GM12878 (cell line): ENCODE measurements around the gene ADRA2C. TPM values are rescaled to one million over a fixed set of nuclear protein-coding genes. Genes with fewer than 3 reads are reported as not detected.

Source experiments
- ATAC-seq: fragments of 200-7000 bp; cut with Tn5 transposase; 3 replicates; pipeline ENCODE4 v1.9.1; 2020; ENCODE audit warnings: mild to moderate bottlenecking, moderate library complexity
- BruUV-seq: library from RNA; stranded (reverse); fragments of 400-500 nt; replicated peaks from 2 replicates; lab custom pipeline; 2021; lab: Mats Ljungman, UMichigan
- CTCF ChIA-PET: fragments of 300-600 bp; sonication (Branson Sonifier 250); formaldehyde crosslinking; extraction: SDS; loops from one replicate; lab custom pipeline; 2021; ENCODE audit warnings: inconsistent platforms; lab: Yijun Ruan, JAX
- POLR2A ChIA-PET: fragments of 350-600 bp; formaldehyde crosslinking; extraction: SDS; loops from one replicate; lab custom pipeline; 2021; ENCODE audit warnings: inconsistent platforms; lab: Charles Lee
- RAD21 ChIA-PET: fragments of 300-600 bp; sonication (Branson Sonifier 250); formaldehyde crosslinking; loops from one replicate; lab custom pipeline; 2023; ENCODE audit warnings: antibody characterized with exemption; ENCODE audit not compliant: unreplicated experiment; lab: Charles Lee
- SMC1A ChIA-PET: fragments of 300-600 bp; sonication (Branson Sonifier 250); formaldehyde crosslinking; loops from one replicate; lab custom pipeline; 2023; ENCODE audit not compliant: unreplicated experiment, uncharacterized antibody; lab: Charles Lee
- DNase-seq: peaks from one replicate; pipeline ENCODE4 v3.0.0-alpha.2; 2011; ENCODE audit warnings: low read depth, low spot score
- FAIRE-seq: peaks from 3 replicates; lab custom pipeline; 2011; peaks lifted over from hg19 to GRCh38; lab: Jason Lieb, UNC
- H2AFZ ChIP-seq: 2 replicates; pipeline ENCODE4 v1.6.0; 2011; ENCODE audit warnings: low read depth, low read length, control low read depth; ENCODE audit not compliant: control insufficient read depth
- H3K27ac ChIP-seq: 2 replicates; pipeline ENCODE4 v1.5.1; 2011; ENCODE audit warnings: control low read depth; ENCODE audit not compliant: control insufficient read depth, insufficient read depth
- H3K27me3 ChIP-seq, 2 experiments: replicated peaks in 1 of 2; 2 replicates each; pipeline versions ENCODE4 v1.6.0 to v1.6.1; 2011; ENCODE audit warnings: low read length in 1 of 2; ENCODE audit not compliant: control insufficient read depth in 2 of 2, insufficient read depth in 2 of 2
- H3K36me3 ChIP-seq, 2 experiments: 2 replicates each; pipeline ENCODE4 v1.5.1; 2011; ENCODE audit warnings: low read length in 1 of 2; ENCODE audit not compliant: control insufficient read depth in 2 of 2, insufficient read depth in 2 of 2
- H3K4me1 ChIP-seq: 2 replicates; pipeline ENCODE4 v1.6.1; 2011; ENCODE audit warnings: mild to moderate bottlenecking, low read length, moderate library complexity, mixed read lengths; ENCODE audit not compliant: control insufficient read depth, insufficient read depth
- H3K4me2 ChIP-seq: 2 replicates; pipeline ENCODE4 v1.6.0; 2011; ENCODE audit warnings: control low read depth; ENCODE audit not compliant: control insufficient read depth, insufficient read depth
- H3K4me3 ChIP-seq: fragments of 200-600 bp; sonication (generic); 2 replicates; pipeline ENCODE4 v1.5.1; 2016
- H3K79me2 ChIP-seq: 2 replicates; pipeline ENCODE4 v1.6.0; 2011; ENCODE audit warnings: low read length; ENCODE audit not compliant: control insufficient read depth, insufficient read depth
- H3K9ac ChIP-seq: 2 replicates; pipeline ENCODE4 v1.8.0; 2011; ENCODE audit warnings: low read length, control low read depth, mixed read lengths; ENCODE audit not compliant: control insufficient read depth, insufficient read depth
- H3K9me3 ChIP-seq: replicated peaks from 3 replicates; pipeline ENCODE4 v1.5.1; 2011; ENCODE audit warnings: mild to moderate bottlenecking, low read length; ENCODE audit not compliant: control insufficient read depth, insufficient read depth
- H4K20me1 ChIP-seq: 2 replicates; pipeline ENCODE4 v1.6.0; 2011; ENCODE audit not compliant: control insufficient read depth, insufficient read depth
- IKZF1 ChIP-seq: fragments of 450-650 bp; conservative IDR thresholded peaks from 2 replicates; pipeline ENCODE4 v1.6.1; 2017; ENCODE audit warnings: antibody characterized with exemption, mild to moderate bottlenecking
- JUND ChIP-seq: IDR thresholded peaks from 2 replicates; pipeline ENCODE4 v1.6.1; 2012; ENCODE audit warnings: low read depth, mild to moderate bottlenecking, low read length, improper control_type of control experiment, moderate library complexity
- MEF2A ChIP-seq: IDR thresholded peaks from 2 replicates; pipeline ENCODE4 v1.6.1; 2011; ENCODE audit warnings: low read depth, mild to moderate bottlenecking, low read length, moderate library complexity; ENCODE audit not compliant: insufficient read depth
- NFIC ChIP-seq: IDR thresholded peaks from 2 replicates; pipeline ENCODE4 v1.6.1; 2012; ENCODE audit warnings: low read depth, mild to moderate bottlenecking, inconsistent platforms, low read length, moderate library complexity
- NR2C1 ChIP-seq: fragments of 450-650 bp; IDR thresholded peaks from 2 replicates; pipeline ENCODE4 v1.6.1; 2017; ENCODE audit warnings: antibody characterized with exemption, mild to moderate bottlenecking, moderate library complexity
- NRF1 ChIP-seq: conservative IDR thresholded peaks from 2 replicates; pipeline ENCODE4 v1.6.1; 2011; ENCODE audit warnings: mild to moderate bottlenecking, low read depth, low read length, improper control_type of control experiment
- RAD51 ChIP-seq: fragments of 450-650 bp; IDR thresholded peaks from 2 replicates; pipeline ENCODE4 v1.6.1; 2016; ENCODE audit warnings: moderate library complexity, mild to moderate bottlenecking, inconsistent platforms
- SUZ12 ChIP-seq: fragments of 200-600 bp; sonication (generic); IDR thresholded peaks from one replicate; pipeline ENCODE4 v1.6.1; 2018; ENCODE audit warnings: antibody characterized with exemption, mild to moderate bottlenecking; ENCODE audit not compliant: unreplicated experiment
- WGBS: methylation state at CpG from one replicate; pipeline ENCODE4 v1.1.6; 2016; ENCODE audit warnings: low lambda C conversion rate; ENCODE audit not compliant: insufficient replicate concordance, insufficient coverage; ENCODE audit errors: missing lambda C conversion rate; 5-methylcytosine and 5-hydroxymethylcytosine counted together
- in situ Hi-C: fragments of 300-500 bp; cut with MboI; formaldehyde crosslinking; loops from 9 replicates; pipeline ENCODE4 v1.14.3; 2018; ENCODE audit warnings: mixed read lengths
- intact Hi-C: fragments of 100-400 bp; cut with micrococcal nuclease; formaldehyde crosslinking; loops from one replicate; pipeline ENCODE4 v1.14.2; 2022; ENCODE audit not compliant: unreplicated experiment
- polyA plus RNA-seq, 11 experiments: library from polyadenylated mRNA; depleted of rRNA in 4 of 11; unstranded in 6 of 11; stranded (reverse) in 5 of 11; fragments of >200 nt; fragmentation: Nextera tagmentation in 4 of 11; fragmentation: Illumina TruSeq in 1 of 11; extraction: Ambion mirVana in 4 of 11; extraction: Trizol in 1 of 11; gene quantifications; 1 replicate in 1 of 11; 2 replicates in 10 of 11; pipeline versions ENCODE4 v1.2.1 to v1.2.3, GENCODE V29; 2011 to 2016; ENCODE audit warnings: inconsistent platforms in 2 of 11, missing spikeins in 2 of 11, low read depth in 1 of 11
- total RNA-seq, 4 experiments: library from RNA; depleted of rRNA in 3 of 4; stranded (reverse); fragments of >200 nt in 3 of 4; fragmentation: Illumina TruSeq in 1 of 4; extraction: Trizol in 1 of 4; gene quantifications; 2 replicates each; pipeline versions ENCODE4 v1.2.1 to v1.2.3, GENCODE V29; 2013 to 2021
- TF ChIP-seq, protein P1 (sequence below): fragments of 450-650 bp; IDR thresholded peaks from 2 replicates; pipeline ENCODE4 v1.6.1; 2018; ENCODE audit warnings: borderline replicate concordance, mild to moderate bottlenecking; ENCODE audit not compliant: partially characterized antibody
- TF ChIP-seq, protein P2 (sequence below): IDR thresholded peaks from 2 replicates; pipeline ENCODE4 v1.6.1; 2011; ENCODE audit warnings: mild to moderate bottlenecking, low read depth, low read length, moderate library complexity; ENCODE audit not compliant: insufficient replicate concordance

ADRA2C gene
- total and polyA plus RNA-seq, 10 of the 15 experiments (the other 5 are each of a cell fraction or from before 2014, with no cell fraction given): 0.15 TPM; not detected in 9

DNA sequence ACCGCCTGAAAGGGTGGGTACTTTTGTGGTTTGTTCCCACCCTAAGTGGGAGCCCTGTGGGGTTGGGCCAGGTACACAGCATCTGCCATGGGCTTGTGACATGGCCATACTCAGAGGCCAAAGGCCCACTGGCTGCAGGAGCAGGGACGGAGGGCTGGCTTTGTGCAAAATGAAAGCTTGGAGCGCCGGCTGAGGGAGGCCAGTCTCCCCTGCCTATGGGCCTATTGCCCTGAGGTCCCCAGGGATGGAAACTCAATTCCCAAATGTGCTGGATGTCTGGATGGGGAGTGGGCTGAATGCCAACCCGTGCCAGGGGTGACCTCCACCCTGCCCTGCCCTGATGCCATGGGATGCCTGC is 10.8 kb downstream of the ADRA2C start:
- no peaks in the 10 kb centered on the region for H4K20me1 ChIP-seq
- TF ChIP-seq, protein P1, sequence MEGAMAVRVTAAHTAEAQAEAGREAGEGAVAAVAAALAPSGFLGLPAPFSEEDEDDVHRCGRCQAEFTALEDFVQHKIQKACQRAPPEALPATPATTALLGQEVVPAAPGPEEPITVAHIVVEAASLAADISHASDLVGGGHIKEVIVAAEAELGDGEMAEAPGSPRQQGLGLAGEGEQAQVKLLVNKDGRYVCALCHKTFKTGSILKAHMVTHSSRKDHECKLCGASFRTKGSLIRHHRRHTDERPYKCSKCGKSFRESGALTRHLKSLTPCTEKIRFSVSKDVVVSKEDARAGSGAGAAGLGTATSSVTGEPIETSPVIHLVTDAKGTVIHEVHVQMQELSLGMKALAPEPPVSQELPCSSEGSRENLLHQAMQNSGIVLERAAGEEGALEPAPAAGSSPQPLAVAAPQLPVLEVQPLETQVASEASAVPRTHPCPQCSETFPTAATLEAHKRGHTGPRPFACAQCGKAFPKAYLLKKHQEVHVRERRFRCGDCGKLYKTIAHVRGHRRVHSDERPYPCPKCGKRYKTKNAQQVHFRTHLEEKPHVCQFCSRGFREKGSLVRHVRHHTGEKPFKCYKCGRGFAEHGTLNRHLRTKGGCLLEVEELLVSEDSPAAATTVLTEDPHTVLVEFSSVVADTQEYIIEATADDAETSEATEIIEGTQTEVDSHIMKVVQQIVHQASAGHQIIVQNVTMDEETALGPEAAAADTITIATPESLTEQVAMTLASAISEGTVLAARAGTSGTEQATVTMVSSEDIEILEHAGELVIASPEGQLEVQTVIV: no peak
- TF ChIP-seq SUZ12 (no peak), NR2C1 (no peak), NRF1 (no peak), JUND (no peak), MEF2A (no peak), RAD51 (no peak), NFIC (no peak), IKZF1 (no peak)
- TF ChIP-seq, protein P2, sequence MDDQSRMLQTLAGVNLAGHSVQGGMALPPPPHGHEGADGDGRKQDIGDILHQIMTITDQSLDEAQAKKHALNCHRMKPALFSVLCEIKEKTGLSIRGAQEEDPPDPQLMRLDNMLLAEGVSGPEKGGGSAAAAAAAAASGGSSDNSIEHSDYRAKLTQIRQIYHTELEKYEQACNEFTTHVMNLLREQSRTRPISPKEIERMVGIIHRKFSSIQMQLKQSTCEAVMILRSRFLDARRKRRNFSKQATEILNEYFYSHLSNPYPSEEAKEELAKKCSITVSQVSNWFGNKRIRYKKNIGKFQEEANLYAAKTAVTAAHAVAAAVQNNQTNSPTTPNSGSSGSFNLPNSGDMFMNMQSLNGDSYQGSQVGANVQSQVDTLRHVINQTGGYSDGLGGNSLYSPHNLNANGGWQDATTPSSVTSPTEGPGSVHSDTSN: no peak
- TF ChIP-seq, all 136 proteins: peak for 0

More for the DNA sequence above, 10.8 kb downstream of the ADRA2C start:
- H3K79me2 ChIP-seq: no peaks in the 10 kb centered on the region
- H3K27me3 ChIP-seq: no peaks in the 10 kb centered on the region; a peak in 2 of 4 replicates
- intact Hi-C loops (no loop called here), in situ Hi-C loops (no loop called here)
- ChIA-PET CTCF (no interaction called here), POLR2A (no interaction called here), RAD21 (no interaction called here), SMC1A (no interaction called here)
- BruUV-seq: no TSS peak
- DNase-seq (no peak), ATAC-seq (no peak), FAIRE-seq (no peak)
- no peak overlapping the region for H3K27ac ChIP-seq
- H3K4me2 ChIP-seq: no peak overlapping the region
- H3K9me3 ChIP-seq: no peaks in the 10 kb centered on the region
- H3K36me3 ChIP-seq: no peaks in the 10 kb centered on the region
- H3K4me3 ChIP-seq: no peak overlapping the region
- no peak overlapping the region for H3K9ac ChIP-seq
- H3K4me1 ChIP-seq: no peaks in the 10 kb centered on the region
- no peak overlapping the region for H2AFZ ChIP-seq
- 47% methylated on average over 5 of the region's 5 CpGs for WGBS
